GM19023 (cell line): ENCODE data around the gene SEC61A1.

Experiments
- ATAC-seq: cut with Tn5 transposase; IDR thresholded peaks from one replicate; pipeline ENCODE4 v1.9.1; 2021; ENCODE audit warnings: mild to moderate bottlenecking, moderate library complexity; ENCODE audit not compliant: unreplicated experiment

The SEC61A1 gene

DNA sequence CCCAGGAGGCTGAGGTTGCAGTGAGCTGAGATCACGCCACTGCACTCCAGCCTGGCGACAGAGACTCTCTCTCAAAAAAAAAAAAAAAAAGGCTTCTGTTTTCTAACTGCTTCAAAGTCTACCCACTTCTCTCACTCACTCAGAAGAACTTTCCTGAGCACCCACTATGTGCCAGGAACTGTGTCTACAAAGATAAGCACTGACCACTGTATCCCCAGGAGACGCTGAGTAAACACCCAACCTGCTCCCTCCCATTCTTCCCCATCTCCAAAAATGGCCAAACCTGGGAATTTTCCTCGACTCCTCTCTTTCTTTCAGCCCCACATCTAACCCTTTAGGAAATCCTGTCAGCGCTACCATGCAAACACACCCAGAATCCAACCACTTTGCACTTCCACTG lies 58.9 kb downstream of the SEC61A1 start:
- no peak for ATAC-seq

DNA sequence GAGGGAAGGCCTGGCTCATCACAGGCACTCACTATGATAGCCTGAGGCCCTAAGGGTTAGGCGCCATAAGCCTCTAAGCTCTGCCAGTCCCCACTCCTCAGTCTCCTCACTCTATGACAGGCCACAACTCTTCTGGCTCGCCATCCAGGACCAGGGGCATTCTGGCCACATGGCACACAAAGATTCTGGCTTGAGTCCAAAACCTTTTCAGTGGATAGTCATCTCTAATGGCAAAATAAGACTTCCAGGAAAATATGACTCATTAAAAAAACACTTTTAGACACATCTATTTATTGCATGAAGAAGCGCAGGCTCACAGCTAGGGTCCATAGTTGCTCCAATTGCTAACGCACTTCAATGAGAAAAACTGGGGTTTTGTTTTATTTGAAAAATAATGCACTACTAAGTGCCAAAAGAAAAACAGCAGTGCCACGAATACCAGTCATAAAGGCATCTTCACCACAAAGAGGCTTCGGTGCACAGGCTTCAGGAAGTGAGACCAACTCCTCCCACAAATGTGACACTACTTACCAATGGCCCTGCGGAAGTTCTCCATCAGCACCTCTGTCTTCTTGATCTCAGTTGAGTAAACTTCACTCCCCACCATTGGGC lies 60.2 kb downstream of the SEC61A1 start:
- ATAC-seq: no peak

DNA sequence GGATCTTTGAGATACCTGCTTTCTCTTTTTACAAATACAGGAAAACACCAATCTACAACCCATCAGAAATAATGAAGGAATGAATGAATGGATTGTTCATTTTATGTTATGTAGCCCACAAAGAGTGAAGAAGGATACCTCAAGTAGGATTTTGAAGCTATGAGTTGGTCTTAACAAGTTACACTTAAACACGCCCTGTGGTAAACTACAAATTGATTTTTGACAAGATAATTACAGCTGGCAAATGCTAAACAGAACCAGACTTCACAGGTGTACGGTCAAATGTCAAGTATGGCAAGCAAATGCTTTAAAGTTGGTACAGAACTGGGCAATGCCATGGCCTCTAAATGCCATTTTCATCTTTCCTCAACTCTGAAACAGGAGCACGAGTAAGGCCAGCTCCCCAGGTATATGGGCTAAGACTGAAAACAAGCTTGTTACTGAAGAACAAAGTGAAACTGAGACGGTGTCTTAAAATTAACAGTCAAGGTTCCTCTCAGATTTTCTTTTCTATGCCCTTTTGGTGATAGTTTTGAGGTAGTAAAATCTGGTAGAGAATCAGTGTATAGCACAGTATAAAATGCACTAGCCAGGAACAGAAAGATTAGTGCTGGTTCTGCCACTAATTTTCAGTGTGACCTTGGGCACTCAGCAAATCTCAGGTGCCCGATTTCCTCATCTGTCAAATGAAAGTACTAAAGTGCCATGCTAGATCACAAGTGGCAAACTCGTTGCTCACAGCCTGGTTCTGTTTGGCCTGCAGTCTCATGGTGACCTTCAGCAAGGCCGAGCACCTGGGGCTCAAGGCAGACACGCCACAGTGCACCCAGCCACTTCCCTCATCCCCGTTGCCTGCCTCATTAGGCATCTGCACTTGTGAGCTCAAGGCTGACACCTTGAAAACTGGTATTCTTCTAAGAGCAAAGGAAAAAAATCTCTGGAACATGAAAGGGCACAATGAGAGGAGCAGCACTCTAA lies 61.9 kb downstream of the SEC61A1 start:
- no peak for ATAC-seq
